ENCODE data around the gene RHOH.

DNA sequence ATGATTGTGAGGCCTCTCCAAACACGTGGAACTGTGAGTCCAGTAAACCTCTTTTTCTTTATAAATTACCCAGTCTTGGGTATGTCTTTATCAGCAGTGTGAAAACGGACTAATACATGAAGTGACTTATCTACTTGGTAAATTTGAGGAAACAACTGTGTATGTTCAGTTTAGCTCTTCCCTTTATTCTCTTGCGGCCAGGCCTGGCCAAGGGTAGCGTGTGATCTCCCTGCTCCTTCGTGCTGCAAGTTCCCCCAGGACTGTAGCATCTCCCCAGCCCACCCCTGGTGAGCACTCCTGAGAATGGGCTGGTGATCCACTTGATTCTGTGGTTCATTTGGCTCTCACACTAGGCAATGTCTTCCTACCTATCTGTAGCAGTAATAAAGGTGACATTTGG lies 85.1 kb downstream of the RHOH start:
- TF ChIP-seq, protein P1, sequence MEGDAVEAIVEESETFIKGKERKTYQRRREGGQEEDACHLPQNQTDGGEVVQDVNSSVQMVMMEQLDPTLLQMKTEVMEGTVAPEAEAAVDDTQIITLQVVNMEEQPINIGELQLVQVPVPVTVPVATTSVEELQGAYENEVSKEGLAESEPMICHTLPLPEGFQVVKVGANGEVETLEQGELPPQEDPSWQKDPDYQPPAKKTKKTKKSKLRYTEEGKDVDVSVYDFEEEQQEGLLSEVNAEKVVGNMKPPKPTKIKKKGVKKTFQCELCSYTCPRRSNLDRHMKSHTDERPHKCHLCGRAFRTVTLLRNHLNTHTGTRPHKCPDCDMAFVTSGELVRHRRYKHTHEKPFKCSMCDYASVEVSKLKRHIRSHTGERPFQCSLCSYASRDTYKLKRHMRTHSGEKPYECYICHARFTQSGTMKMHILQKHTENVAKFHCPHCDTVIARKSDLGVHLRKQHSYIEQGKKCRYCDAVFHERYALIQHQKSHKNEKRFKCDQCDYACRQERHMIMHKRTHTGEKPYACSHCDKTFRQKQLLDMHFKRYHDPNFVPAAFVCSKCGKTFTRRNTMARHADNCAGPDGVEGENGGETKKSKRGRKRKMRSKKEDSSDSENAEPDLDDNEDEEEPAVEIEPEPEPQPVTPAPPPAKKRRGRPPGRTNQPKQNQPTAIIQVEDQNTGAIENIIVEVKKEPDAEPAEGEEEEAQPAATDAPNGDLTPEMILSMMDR (IDR thresholded peaks at IDR 0.05 in 4 of 5, conservative IDR thresholded peaks at IDR 0.05 in 1 of 5) = no peak
- TF ChIP-seq POLR2A (IDR thresholded peaks at IDR 0.05) = no peak
